NCI-H460 (cell line): Measurements from ENCODE around the gene UBE4B. TPM values are rescaled to one million over a fixed set of nuclear protein-coding genes. Genes with fewer than 3 reads are reported as not detected.
"Not testable (repeated sequence)": the region's sequence is repeated elsewhere in the genome, so short reads cannot be mapped to it uniquely, and the experiment has no call there.

Source experiments
- DNase-seq: peaks from one replicate; pipeline ENCODE4 v3.0.0-alpha.2; 2016; ENCODE audit warnings: low read depth; ENCODE audit errors: extremely low read depth
- total RNA-seq: library from RNA; depleted of rRNA; stranded (reverse); fragments of >200 nt; shearing (Covaris generic); gene quantifications from 2 replicates; pipeline ENCODE4 v1.2.3, GENCODE V29; 2014

UBE4B gene
- total RNA-seq, 1 experiment from 2014 or later: 23.6 TPM

DNA sequence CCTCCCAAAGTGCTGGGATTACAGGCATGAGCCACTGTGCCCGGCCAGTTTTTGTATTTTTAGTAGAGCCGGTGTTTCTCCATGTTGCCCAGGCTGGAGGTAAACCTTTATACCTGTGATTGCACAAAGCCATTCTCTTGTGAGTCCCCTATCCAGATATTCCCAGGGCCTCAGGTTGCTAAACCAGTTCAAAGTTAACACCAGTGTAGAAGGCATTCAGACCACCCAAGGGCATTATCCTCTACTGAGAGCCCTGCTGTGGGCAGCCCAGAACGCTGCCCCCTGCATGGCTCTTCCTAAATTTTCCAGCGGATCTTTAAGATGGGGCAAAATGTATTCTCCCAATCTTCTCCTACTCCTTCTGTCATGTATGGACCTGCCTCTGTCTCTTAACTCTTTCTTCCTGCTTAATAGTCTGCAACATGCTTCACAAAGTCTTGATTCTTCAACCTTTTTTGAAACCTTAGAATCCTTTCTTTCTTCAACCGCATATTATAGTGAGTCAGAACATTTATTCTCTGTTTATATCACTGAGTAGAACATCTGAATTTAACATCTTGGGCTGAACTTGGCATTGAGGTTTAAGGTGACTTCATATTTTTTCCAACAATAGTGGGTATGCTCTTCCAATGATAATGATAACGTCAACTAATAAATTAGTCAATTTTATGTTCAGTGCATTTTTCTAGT is 36.0 kb downstream of the UBE4B start:
- no peak for DNase-seq

- no peak for DNase-seq
These were observed 37.4 kb downstream of the UBE4B start for GRCh38 chr1:10070206-10070605.

DNA sequence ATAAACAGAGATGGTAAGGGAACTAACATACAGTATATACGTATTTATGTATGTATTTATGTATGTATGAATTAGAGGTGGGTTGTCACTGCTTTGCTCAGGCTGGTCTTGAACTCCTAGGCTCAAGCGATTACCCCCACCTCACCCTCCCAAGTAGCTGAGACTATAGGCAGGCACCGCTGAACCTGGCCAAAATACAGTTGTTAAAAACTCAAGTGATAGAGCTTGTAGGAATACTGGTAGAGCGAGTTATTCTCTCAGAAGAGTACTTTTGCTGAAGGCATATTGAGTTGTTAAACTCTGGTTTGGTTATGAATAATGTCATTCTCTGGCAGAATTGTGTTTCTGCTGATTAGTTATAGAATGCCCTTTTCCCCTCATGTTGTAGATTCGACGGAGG is 38.9 kb downstream of the UBE4B start:
- DNase-seq: no peak

DNA sequence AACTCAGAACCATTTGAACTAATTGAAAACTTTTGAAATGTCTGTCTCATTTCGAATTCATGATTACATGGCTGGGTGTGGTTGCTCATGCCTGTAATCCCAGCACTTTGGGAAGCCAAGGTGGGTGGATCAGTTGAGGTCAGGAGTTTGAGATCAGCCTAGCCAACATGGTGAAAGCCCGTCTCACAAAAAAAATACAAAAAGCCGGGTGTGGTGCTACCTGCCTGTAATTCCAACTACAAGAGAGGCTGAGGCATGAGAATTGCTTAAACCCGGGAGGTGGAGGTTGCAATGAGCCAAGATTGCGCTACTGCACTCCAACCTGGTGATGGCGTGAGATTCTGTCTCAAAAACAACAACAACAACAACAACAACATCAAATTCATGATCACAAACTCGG is 40.6 kb downstream of the UBE4B start:
- DNase-seq: not testable (repeated sequence)

DNA sequence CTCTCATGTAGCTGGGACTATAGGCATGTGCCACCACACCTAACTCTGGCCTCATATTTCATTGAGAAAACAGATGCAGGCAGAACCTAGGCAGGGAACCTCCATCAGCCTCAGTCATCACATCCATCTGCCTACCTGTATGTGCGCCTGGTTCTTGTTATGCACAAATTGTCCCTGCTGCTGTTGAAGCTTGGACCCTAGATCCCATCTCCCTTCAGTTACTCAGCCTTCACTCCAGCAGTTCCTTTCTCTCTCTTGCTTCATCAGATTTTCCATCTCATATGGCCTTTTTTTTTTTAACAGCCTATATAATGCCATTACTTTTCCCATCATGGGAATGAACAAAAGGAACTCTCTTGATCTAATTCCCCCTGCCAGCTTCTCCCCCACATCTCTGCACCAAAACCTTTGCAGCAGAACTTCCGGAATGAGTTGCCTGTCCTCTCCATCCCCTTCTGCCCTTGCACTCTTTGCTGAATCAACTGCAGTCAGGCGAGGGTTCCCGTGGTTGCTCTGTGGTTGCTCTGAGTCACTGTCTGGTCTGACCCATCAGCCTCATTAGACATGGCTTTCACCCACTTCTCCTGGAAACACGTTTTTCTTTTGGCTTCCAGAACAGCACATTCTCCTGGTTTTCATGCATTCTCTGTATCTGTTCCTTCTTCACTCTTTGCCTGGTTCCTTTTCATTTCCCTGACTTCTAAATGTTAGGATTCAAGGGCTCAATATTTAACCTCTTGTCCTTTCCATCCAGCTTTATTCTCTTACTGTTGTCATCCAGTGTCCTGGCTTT is 41.5 kb downstream of the UBE4B start:
- no peak for DNase-seq

DNA sequence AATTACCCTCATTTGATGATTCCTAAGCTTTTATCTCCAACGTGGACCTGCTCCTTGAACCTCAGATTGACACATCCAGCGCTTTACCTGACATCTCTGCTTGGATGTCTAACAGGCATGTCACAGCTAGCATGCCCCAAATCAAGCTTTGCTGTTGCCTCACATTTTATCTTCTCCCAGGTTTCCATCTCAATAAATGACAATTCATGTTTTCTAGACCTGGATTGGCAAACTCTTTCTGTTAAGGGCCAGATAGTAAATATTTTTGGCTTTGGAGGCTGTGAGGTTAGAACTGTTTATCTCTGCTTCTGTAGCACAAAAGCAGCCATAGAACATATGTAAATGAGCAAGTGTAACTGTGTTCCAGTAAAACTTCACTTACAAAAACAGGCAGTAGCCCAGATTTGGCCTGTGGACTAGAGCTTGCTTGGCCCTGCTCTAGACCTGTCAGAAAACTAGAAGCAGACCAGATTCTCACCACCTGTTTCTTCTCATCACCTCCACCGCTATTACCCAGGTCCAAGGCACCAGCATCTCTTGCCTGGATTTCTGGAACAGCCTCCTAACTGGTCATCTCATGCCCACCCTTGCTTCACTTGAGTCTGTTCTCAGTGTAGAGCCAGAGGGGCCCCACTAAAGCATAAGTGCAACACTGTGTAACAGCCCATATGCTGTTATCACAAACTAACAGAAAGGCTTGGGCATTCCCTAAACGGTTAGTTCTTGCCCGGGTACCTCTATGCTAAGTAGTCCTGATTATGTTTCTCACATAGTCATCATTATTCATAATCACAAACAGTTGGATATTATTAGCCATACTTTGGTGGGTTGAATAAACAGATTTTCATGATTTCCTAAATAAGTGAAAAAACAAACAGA is 42.3 kb downstream of the UBE4B start:
- DNase-seq: no peak

GRCh38 chr1:10075732-10076131 is 43.0 kb downstream of the UBE4B start:
- no peak for DNase-seq

- DNase-seq: no peak
These were observed 45.7 kb downstream of the UBE4B start for GRCh38 chr1:10078494-10078893.

- DNase-seq: no peak
These were observed 47.8 kb downstream of the UBE4B start for GRCh38 chr1:10080523-10080922.

DNA sequence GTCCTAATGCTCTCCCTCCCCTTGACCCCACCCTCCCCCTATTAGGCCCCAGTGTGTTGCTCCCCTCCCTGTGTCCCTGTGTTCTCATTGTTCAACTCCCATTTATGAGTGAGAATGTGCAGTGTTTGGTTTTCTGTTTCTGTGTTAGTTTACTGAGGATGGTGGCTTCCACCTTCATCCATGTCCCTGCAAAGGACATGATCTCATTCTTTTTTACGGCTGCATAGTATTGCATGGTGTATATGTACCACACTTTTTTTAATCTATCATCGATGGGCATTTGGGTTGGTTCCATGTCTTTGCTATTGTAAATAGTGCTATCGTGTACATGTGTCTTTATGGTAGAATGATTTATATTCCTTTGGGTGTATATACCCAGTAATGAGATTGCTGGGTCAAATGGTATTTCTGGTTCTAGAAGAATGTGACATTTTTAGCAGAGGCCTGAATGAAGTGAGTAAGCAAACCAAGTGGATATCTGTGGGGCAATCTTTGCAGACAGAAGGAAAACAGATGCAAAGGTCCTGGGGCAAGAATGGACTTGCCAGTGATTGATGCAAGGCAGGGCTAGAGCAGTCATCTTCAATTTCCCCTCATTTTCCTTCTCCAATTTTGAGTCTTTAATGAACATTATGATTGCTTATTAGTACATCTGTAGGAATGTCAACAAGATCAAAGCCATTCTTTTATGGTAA is 50.2 kb downstream of the UBE4B start:
- no peak for DNase-seq

GRCh38 chr1:10084045-10084444 is 51.3 kb downstream of the UBE4B start:
- no peak for DNase-seq

- DNase-seq: no peak
These were observed 52.3 kb downstream of the UBE4B start for GRCh38 chr1:10085076-10085475.

DNA sequence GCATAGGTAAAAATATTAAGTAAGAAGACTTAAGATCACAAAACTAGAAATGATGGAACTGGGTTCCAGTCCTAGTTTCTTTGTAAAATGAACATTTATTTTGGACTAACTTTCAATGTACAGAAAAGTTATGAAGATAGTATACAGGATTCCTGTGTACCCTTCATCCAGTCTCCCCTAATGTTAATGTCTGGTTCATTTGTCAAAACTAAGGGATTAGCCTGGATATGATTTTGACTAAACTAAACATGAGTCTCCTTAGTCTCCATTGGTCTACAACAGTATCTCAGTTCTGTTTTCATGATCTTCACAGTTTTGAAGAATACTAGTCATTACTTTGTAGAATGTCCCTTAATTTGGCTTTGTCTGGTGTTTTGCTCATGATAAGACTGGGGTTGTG is 54.5 kb downstream of the UBE4B start:
- DNase-seq: no peak

DNA sequence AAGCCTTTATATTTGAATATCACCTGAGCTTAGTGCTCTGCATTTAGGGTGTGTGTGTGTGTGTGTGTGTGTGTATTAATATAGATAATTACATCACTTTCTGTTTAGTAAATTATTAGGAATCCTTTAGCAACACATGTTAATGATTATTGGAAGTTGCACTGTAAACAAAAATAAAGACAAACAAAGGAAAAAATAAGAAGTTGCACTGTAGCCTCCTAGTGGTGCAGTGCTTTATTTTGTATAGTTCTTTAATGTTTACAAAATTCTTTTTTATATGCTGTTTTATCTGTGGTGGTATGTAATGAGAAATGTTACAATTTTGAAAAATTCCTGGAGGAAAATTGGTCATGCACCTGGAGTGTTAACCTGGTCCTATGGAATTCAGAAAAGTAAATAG is 69.2 kb downstream of the UBE4B start:
- DNase-seq: no peak

DNA sequence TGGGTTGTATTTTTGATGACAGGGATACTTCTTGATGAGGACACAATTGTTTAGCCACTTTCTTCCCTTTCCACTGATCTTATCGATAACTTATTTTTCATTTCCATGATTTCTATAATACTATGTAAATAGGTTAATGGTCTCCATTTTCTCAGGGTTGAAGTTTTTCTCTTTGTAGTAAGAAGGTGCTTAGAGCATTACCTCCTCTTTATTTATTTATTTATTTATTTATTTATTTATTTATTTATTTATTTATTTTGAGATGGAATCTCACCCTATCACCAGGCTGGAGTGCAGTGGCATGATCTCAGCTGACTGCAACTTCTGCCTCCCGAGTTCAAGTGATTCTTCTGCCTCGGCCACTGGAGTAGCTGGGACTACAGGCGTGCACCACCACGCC is 70.4 kb downstream of the UBE4B start:
- no peak for DNase-seq

GRCh38 chr1:10104834-10105233 is 72.1 kb downstream of the UBE4B start:
- DNase-seq: no peak

DNA sequence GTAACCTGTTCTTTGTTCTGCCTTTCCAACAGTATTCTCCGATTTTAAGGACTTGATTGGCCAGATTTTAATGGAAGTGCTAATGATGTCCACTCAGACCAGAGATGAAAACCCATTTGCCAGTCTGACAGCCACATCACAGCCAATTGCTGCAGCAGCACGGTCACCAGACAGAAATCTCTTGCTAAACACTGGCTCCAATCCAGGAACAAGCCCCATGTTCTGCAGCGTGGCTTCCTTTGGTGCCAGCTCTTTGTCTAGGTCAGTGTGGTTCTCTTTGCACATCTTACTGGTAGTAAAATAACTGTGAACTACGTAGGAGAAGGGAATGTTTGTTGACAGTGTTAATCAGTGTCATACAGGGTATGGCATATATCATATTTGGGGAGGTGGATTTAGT is 72.7 kb downstream of the UBE4B start:
- no peak for DNase-seq

DNA sequence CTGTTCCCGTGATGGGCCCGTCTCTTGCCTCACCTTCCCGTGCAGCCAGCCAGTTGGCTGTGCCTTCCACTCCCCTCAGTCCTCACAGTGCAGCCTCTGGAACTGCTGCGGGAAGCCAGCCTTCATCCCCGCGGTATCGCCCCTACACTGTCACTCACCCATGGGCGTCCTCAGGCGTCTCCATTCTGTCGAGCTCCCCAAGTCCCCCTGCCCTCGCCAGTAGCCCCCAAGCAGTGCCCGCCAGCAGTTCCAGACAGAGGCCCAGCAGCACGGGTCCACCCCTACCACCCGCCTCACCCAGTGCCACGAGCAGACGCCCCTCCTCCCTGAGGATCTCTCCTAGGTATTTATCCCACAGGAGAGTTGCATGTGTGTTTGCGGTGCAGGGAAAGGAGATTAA is 73.5 kb downstream of the UBE4B start:
- no peak for DNase-seq

- no peak for DNase-seq
These were observed 74.2 kb downstream of the UBE4B start for GRCh38 chr1:10106756-10107475.

- DNase-seq: not testable (repeated sequence)
These were observed 74.7 kb downstream of the UBE4B start for GRCh38 chr1:10107476-10107847.
